AG09319 (cell line): ENCODE measurements around the gene ABCG1.

Source experiments
- DNase-seq: peaks from one replicate; pipeline ENCODE4 v3.0.0-alpha.2; 2010; ENCODE audit warnings: low read depth; ENCODE audit errors: extremely low read depth
- CTCF ChIP-seq: IDR thresholded peaks from 2 replicates; pipeline ENCODE4 v1.5.1; 2011; ENCODE audit warnings: low read depth, mild to moderate bottlenecking, inconsistent platforms, low read length, moderate library complexity

The ABCG1 gene

DNA sequence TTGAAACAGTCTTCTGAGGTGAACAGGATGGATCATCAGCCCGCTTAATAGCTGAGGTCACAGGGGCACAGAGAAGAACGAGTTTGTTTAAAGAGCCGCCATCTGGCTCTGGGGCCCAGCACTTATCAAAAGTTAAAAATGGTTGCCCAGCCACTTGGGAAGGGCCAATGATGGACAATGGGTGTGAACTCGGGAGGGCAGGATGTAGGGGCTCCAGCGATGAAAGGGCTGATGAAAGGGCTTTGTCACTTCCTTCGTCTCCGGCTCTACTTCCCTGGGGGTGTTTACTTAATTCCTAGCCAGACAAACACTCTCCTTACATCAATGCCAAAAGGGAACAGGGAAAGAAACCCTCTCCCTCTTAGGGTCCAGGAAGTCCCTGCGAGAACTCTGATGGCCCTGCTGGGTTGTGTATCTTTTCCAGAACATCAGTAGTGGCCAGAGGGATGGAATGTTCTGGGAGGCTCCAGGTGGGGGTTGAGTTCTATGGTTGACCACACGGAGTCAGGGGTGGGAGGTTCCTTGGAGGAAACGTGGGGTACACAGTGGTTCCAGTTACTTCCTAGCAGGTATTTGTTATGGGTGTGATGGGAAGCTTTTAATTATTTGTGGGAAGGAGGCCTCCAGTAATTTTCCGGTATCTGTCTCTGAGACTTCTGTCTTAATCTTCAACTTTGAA, 9.0 kb upstream of the ABCG1 start:
- DNase-seq: no peak
- no peak for TF ChIP-seq CTCF

GRCh38 chr21:42212266-42212665, 6.7 kb upstream of the ABCG1 start:
- no peak for DNase-seq
- no peak for TF ChIP-seq CTCF

DNA sequence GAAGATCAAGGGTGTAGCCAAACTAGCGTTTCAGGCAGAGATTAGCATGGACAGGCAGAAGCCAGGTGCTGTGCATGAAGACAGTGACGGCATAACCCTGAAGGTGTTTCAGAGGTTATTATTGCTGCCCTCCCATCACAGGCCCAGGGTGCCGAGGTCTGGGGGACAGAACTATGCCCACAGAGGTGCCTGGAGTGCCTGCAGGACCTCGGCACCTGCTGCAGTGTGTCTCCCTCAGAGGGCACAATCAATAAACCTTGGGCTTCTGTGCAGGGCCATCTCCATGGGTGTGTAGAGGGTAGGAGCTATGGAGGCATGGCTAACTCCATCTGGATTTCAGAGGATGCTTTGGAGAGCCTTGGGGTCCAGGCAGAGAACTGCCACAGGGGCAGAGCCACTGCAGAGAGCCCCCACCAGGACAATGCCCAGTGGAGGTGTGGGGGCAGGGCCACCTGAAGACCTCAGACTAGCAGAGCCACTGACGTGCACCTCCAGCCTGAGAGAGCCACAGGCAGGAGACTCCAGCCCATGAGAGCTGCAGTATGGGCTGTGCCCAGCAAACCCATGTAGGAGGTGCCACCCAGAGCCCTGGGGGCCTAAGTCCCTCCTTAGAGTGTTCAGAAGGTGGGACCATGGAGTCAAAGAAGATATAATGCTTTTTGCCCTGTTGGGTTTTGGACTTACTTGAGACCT, 5.7 kb upstream of the ABCG1 start:
- TF ChIP-seq CTCF: no peak

GRCh38 chr21:42214081-42214750, 4.7 kb upstream of the ABCG1 start:
- no peak for DNase-seq
- TF ChIP-seq CTCF: no peak

More for the DNA sequence above, 5.7 kb upstream of the ABCG1 start:
- no peak for DNase-seq

DNA sequence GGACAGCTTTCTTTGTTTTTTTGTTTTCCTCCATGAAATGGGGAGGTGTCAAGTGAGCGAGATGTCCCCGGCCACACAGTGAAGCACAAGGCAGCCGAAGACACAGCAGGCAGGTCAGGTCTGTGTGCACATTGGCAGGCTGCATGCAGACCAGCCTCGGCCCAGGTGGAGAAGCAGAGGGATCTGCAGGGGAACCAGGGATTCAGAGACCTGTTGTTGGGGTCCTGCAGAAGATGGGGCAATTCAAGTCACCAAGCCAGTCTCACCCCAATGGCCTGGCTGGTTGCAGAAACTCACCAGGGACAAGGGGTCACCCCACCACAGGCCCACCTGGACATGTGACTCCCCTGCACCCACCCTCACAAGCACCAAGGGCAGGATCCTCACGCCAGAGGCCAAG, 4.0 kb upstream of the ABCG1 start:
- no peak for DNase-seq
- no peak for TF ChIP-seq CTCF

GRCh38 chr21:42215942-42216725, 2.8 kb upstream of the ABCG1 start:
- TF ChIP-seq CTCF: no peak
- no peak for DNase-seq
